Measurements from ENCODE around the gene KANK4.
"Not testable (repeated sequence)": the region's sequence is repeated elsewhere in the genome, so short reads cannot be mapped to it uniquely, and the experiment has no call there.

KANK4 gene

DNA sequence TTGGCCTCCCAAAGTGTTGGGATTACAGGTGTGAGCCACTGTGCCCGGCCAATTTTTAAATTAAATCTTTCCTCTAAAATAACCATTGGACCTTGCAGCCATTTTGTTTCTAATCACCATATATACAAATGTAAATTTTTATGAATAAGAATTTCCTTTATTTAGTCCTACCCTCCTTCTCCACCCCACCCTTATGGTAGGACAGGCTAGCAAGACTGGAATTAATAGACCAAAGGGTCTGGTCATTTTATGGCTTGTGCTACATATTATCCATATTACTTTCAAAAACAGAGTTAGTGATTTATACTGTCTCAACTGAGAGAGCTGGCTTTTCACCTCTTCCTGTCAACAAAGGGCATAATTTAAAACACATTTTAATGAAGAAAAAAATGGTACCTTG lies 98.1 kb downstream of the KANK4 start:
- no peaks in the 10 kb centered on the region for H3K36me3 Mint-ChIP-seq (ENCODE audit: low read depth)
- no peaks in the 10 kb centered on the region for H3K27me3 Mint-ChIP-seq
- no peak overlapping the region for H3K27ac Mint-ChIP-seq
- H3K4me3 Mint-ChIP-seq, result no peak overlapping the region
- intact Hi-C loops (cut with micrococcal nuclease), result no loop called here
- H3K4me1 Mint-ChIP-seq (ENCODE audit: low read depth), result peaks cover 6% of the 10 kb centered on the region
- H3K9me3 Mint-ChIP-seq, result no peaks in the 10 kb centered on the region

DNA sequence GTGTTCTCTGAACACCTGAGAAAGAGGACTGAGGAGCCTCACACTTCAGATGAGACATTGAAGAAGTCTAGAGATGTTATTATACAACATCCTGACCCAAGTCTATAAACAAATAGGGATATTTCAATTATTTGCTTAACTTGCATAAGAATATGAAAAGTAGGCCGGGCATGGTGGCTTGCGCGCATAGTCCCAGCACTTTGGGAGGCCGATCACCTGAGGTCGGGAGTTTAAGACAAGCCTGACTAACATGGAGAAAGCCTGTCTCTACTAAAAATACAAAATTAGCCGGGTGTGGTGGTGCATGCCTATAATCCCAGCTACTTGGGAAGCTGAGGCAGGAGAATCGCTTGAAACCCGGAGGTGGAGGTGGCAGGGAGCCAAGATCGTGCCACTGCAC lies 98.8 kb downstream of the KANK4 start:
- H3K4me3 Mint-ChIP-seq; H3K9me3 Mint-ChIP-seq; H3K27ac Mint-ChIP-seq; H3K36me3 Mint-ChIP-seq (ENCODE audit: low read depth); H3K27me3 Mint-ChIP-seq; intact Hi-C loops (cut with micrococcal nuclease); H3K4me1 Mint-ChIP-seq (ENCODE audit: low read depth): not testable (repeated sequence)

DNA sequence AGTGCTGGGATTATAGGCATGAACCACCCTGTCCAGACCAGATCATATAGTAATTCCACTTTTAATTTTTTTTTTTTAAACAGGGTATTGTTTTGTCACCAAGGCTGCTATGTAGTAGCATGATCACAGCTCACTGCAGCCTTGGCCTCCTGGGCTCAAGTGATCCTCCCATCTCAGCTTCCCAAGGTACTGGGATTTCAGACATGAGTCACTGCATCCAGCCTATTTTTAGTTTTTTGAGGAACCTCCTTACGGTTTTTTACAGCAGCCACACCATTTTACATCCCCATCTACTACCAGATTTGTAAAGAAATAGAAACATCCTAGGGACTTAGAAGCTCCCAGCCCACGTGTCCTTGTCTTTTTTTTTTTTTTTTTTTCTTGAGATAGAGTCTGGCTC lies 100.6 kb downstream of the KANK4 start:
- no peak overlapping the region for H3K4me3 Mint-ChIP-seq
- no peaks in the 10 kb centered on the region for H3K27me3 Mint-ChIP-seq
- intact Hi-C loops (cut with micrococcal nuclease), result no loop called here
- peaks cover 6% of the 10 kb centered on the region for H3K4me1 Mint-ChIP-seq (ENCODE audit: low read depth)
- H3K36me3 Mint-ChIP-seq (ENCODE audit: low read depth), result no peaks in the 10 kb centered on the region
- H3K27ac Mint-ChIP-seq, result no peak overlapping the region
- no peaks in the 10 kb centered on the region for H3K9me3 Mint-ChIP-seq

DNA sequence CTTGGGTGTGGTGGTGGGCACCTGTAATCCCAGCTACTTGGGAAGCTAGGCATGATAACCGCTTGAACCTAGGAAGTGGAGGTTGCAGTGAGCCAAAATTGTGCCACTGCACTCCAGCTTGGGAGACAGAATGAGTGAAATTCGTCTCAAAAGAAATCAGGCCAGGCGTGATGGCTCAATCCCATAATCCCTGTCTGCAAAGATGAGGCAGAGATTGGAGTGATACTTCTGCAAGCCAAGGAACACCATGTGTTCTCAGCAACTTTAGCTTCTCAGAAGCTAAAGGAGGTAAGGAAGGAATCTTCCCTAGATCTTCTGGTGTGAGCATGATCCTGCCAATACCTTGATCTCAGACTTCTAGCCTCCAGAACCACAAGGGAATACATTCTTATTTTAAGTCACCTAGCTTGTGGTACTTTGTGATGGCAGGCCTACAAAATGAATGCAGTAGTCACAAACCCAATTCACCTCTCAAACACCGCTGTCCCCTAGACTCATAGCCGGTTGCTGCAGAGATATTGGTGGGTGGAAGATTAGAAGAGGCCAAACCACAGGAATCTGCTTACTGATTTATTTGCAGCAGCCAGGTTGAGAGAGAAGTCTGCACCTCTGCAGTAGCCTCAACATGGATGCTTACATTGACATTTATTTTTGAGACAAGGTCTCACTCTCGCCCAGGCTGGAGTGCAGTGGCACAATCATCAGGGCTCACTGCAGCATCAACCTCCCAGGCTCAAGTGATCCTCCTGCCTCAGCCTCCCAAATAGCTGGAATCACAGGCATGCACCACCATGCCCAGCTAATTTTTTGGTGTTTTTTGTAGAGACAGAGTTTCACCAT lies 105.9 kb downstream of the KANK4 start:
- no peak overlapping the region for H3K27ac Mint-ChIP-seq
- peaks cover 9% of the 10 kb centered on the region for H3K36me3 Mint-ChIP-seq (ENCODE audit: low read depth)
- peaks cover 18% of the 10 kb centered on the region for H3K4me1 Mint-ChIP-seq (ENCODE audit: low read depth)
- H3K27me3 Mint-ChIP-seq, result no peaks in the 10 kb centered on the region
- intact Hi-C loops (cut with micrococcal nuclease), result no loop called here
- H3K9me3 Mint-ChIP-seq, result peaks cover 27% of the 10 kb centered on the region
- H3K4me3 Mint-ChIP-seq, result no peak overlapping the region

DNA sequence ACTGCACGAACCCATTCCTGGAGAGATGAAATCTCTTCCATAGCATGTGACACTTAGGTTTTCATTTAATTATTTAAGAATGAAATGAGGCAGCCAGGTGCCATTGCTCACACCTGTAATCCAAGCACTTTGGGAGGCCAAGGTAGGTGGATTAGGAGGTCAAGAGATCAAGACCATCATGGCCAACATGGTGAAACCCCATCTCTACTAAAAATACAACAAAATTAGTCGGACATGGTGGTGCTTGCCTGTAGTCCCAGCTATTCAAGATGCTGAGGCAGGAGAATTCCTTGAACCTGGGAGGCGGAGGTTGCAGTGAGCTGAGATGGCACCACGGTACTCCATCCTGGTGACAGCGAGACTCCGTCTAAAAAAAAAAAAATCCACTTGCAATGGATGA lies 106.8 kb downstream of the KANK4 start:
- peaks cover 9% of the 10 kb centered on the region for H3K36me3 Mint-ChIP-seq (ENCODE audit: low read depth)
- intact Hi-C loops (cut with micrococcal nuclease), result no loop called here
- no peak overlapping the region for H3K27ac Mint-ChIP-seq
- peaks cover 27% of the 10 kb centered on the region for H3K9me3 Mint-ChIP-seq
- H3K4me1 Mint-ChIP-seq (ENCODE audit: low read depth), result peaks cover 15% of the 10 kb centered on the region
- H3K4me3 Mint-ChIP-seq, result no peak overlapping the region
- H3K27me3 Mint-ChIP-seq, result no peaks in the 10 kb centered on the region

DNA sequence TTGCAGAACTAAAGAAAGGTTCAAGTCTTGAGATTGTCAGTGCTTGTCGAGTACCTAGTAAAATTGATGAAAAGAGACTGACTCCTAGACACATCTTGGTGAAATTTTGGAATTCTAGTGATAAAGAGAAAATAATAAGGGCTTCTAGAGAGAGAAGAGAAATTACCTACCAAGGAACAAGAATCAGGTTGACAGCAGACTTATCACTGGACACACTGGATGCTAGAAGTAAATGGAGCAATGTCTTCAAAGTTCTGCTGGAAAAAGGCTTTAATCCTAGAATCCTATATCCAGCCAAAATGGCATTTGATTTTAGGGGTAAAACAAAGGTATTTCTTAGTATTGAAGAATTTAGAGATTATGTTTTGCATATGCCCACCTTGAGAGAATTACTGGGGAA lies 108.3 kb downstream of the KANK4 start:
- Mint-ChIP-seq H3K36me3 (ENCODE audit: low read depth) (peaks cover 9% of the 10 kb centered on the region), H3K4me1 (ENCODE audit: low read depth) (peaks cover 13% of the 10 kb centered on the region), H3K27me3 (no peaks in the 10 kb centered on the region), H3K9me3 (peaks cover 38% of the 10 kb centered on the region), H3K27ac (no peak overlapping the region), H3K4me3 (no peak overlapping the region)
- intact Hi-C loops (cut with micrococcal nuclease), result no loop called here

DNA sequence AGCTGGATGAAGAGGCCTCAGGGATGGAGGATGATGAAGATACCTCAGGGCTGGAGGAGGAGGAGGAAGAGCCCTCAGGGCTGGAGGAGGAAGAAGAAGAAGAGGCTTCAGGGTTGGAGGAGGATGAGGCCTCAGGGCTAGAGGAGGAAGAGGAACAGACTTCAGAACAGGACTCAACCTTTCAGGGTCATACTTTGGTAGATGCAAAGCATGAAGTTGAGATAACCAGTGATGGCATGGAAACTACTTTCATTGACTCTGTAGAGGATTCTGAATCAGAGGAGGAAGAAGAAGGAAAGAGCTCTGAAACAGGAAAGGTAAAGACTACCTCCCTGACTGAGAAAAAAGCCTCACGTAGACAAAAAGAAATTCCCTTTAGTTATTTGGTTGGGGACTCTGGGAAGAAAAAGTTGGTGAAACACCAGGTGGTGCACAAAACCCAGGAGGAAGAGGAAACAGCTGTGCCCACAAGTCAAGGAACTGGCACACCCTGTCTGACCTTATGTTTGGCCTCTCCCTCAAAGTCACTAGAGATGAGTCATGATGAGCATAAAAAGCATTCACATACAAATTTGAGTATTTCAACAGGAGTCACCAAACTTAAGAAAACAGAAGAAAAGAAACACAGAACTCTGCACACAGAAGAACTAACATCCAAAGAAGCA lies 109.2 kb downstream of the KANK4 start:
- H3K27me3 Mint-ChIP-seq, result no peaks in the 10 kb centered on the region
- no peak overlapping the region for H3K4me3 Mint-ChIP-seq
- peaks cover 13% of the 10 kb centered on the region for H3K4me1 Mint-ChIP-seq (ENCODE audit: low read depth)
- H3K36me3 Mint-ChIP-seq (ENCODE audit: low read depth), result peaks cover 9% of the 10 kb centered on the region
- intact Hi-C loops (cut with micrococcal nuclease), result no loop called here
- peaks cover 38% of the 10 kb centered on the region for H3K9me3 Mint-ChIP-seq
- H3K27ac Mint-ChIP-seq, result peak overlapping the region; percentile 7

DNA sequence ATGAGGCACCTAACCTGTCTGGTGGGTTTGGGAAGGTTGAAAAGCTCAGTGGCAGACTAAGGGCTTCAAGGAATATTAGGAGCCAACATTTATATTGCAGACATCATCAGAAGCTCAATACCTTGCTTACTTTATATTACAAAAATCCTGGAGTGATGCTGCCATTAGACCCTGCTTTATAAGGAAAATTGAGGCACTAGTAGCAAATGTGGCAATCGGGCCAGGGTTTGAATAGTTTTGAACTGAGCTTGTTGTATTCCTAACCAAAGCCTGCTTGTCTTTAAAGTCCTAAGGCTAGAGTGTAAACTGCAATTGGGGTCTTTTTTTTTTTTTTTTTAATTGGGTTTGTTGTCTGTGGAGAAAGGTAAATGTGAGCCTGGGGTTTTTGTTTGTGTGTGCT lies 110.3 kb downstream of the KANK4 start:
- Mint-ChIP-seq H3K4me1 (ENCODE audit: low read depth) (peaks cover 13% of the 10 kb centered on the region), H3K36me3 (ENCODE audit: low read depth) (peaks cover 9% of the 10 kb centered on the region), H3K9me3 (peaks cover 38% of the 10 kb centered on the region), H3K4me3 (no peak overlapping the region), H3K27me3 (no peaks in the 10 kb centered on the region), H3K27ac (no peak overlapping the region)
- intact Hi-C loops (cut with micrococcal nuclease), result no loop called here

DNA sequence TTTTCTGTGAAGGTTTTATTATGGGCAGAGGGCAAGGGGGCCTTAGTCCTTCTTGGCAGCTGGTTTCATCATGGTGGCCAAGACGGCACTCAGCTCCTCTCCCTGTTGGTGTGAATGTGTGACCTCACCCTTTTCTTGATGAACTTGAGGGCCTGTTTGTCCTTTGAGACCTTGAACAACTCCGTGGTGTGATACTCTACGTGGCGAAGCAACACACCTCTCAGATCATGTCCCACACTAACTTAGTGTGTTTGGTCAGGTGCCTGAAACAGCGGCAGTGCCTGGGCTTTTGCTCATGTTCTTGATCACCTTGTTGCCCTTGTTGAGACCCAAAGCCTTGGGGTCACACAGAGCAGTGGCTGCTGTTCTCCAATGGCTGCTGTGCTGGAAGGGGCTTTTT lies 111.1 kb downstream of the KANK4 start:
- intact Hi-C loops (cut with micrococcal nuclease), result no loop called here
- no peaks in the 10 kb centered on the region for H3K27me3 Mint-ChIP-seq
- H3K36me3 Mint-ChIP-seq (ENCODE audit: low read depth), result peaks cover 9% of the 10 kb centered on the region
- peaks cover 38% of the 10 kb centered on the region for H3K9me3 Mint-ChIP-seq
- H3K4me3 Mint-ChIP-seq, result no peak overlapping the region
- peaks cover 13% of the 10 kb centered on the region for H3K4me1 Mint-ChIP-seq (ENCODE audit: low read depth)
- no peak overlapping the region for H3K27ac Mint-ChIP-seq

DNA sequence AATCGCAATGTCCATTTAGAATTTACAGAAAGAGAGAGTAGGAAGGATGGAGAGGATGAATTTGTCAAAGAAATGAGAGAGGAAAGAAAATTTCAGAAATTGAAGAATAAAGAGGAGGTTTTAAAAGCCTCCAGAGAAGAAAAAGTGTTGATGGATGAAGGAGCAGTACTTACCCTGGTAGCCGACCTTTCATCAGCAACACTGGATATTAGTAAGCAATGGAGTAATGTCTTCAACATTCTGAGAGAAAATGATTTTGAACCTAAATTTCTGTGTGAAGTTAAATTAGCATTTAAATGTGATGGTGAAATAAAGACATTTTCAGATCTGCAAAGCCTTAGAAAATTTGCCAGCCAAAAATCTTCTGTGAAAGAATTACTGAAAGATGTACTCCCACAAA lies 112.0 kb downstream of the KANK4 start:
- no peak overlapping the region for H3K4me3 Mint-ChIP-seq
- intact Hi-C loops (cut with micrococcal nuclease), result no loop called here
- peaks cover 13% of the 10 kb centered on the region for H3K4me1 Mint-ChIP-seq (ENCODE audit: low read depth)
- no peaks in the 10 kb centered on the region for H3K27me3 Mint-ChIP-seq
- H3K27ac Mint-ChIP-seq, result no peak overlapping the region
- H3K9me3 Mint-ChIP-seq, result peaks cover 37% of the 10 kb centered on the region
- peaks cover 9% of the 10 kb centered on the region for H3K36me3 Mint-ChIP-seq (ENCODE audit: low read depth)

DNA sequence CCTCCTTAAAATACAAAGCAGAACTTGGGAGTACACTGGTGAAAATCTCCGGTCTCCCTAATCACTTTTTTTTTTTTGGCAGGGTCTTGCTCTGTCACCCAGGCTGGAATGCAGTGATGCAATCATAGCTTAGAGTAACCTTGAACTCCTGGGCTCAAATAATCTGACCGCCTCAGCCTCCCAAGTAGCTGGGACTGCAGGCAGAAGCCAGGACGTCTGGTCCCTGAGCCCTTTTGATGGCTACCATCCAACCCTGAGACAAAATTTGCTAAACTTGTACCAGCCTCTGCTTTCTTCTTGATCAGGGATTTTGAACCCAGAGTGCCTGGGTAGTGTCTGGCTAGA lies 120.5 kb downstream of the KANK4 start:
- Mint-ChIP-seq H3K4me3 (no peak overlapping the region), H3K36me3 (ENCODE audit: low read depth) (no peaks in the 10 kb centered on the region), H3K9me3 (no peaks in the 10 kb centered on the region), H3K4me1 (ENCODE audit: low read depth) (peaks cover 15% of the 10 kb centered on the region), H3K27me3 (peaks cover 49% of the 10 kb centered on the region), H3K27ac (no peak overlapping the region)
- intact Hi-C loops (cut with micrococcal nuclease), result no loop called here

DNA sequence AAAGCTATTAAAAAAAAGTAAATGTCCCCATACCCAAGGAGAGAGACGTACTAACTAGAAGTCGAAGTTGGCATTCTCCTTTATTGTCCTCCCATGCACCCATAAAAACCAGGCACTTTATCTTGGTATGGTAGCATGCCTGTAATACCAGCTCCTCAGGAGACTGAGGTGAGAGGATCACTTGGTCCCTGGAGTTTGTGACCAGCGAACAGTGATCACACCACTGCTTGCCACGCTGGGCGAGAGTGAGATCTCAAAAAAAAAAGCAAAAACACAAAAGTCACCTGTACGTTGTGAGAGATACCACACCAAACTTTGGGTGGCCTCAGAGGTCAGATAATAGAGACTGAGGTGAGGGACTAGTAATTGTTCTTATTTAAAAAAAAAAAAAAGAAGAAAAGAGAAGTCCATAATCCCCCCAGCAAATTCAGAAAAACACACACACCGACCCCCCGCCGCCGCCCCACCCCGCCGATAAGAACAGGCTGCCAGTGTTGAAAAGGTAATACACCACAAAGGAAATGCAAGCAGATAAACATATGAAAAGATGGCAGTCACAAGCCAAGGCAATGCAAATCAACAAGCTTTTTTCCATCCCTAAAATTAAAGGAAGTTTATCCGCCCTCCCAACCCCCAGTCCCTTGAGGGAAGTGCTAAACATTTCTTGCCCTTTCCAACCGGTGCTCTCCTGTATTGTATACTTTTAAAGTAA lies 121.0 kb downstream of the KANK4 start:
- Mint-ChIP-seq H3K4me3 (no peak overlapping the region), H3K36me3 (ENCODE audit: low read depth) (no peaks in the 10 kb centered on the region), H3K9me3 (no peaks in the 10 kb centered on the region), H3K4me1 (ENCODE audit: low read depth) (peaks cover 15% of the 10 kb centered on the region), H3K27me3 (peaks cover 51% of the 10 kb centered on the region), H3K27ac (no peak overlapping the region)
- intact Hi-C loops (cut with micrococcal nuclease), result no loop called here

DNA sequence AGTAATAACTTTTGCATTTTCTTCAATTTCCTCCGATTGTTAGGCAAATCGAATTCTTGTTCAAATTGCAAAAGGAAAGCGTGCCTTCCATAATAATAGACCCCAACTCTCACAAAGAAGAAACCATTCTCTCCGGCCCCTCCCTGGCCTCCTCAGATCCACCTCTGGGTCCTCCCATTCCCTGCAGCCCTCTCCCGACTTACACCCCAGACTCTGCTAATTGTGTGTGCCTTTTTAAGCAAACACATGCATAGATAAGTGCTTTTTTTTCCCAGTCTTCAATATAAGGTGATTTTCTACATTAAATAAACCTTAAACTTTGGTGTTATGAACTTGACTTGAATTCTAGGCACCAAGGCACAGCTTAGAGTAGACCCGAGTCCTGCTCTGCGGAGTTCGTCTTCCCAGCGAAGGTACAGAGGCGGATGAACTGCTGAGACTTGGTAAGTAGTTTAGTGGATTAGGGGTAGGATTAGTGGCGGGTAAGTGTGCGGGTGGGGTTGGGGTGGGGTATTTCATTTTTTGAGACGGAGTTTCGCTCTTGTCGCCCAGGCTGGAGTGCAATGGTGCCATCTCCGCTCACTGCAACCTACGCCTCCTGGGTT lies 123.0 kb downstream of the KANK4 start:
- Mint-ChIP-seq H3K4me1 (ENCODE audit: low read depth) (peaks cover 15% of the 10 kb centered on the region), H3K9me3 (no peaks in the 10 kb centered on the region), H3K27me3 (peaks cover 51% of the 10 kb centered on the region), H3K4me3 (no peak overlapping the region), H3K36me3 (ENCODE audit: low read depth) (no peaks in the 10 kb centered on the region), H3K27ac (no peak overlapping the region)
- intact Hi-C loops (cut with micrococcal nuclease), result no loop called here

All from dendritic cell treated with granulocyte-macrophage colony-stimulating factor and Interleukin-4, amounts not matched to agents 40 ng/mL and 50 ng/mL, for 4 days (primary cell).